ENCODE measurements around the gene GCNT2.

GRCh38 chr6:10615675-10616074, 94.5 kb downstream of the GCNT2 start:
- no peak for TF ChIP-seq POLR2AphosphoS5 (IDR thresholded peaks at IDR 0.05; ENCODE audit: borderline replicate concordance, low read depth, low read length)
- TF ChIP-seq EZH2 (IDR thresholded peaks at IDR 0.05), result no peak
